Colonic mucosa (tissue), 4 donors: ENCODE data around the gene CPNE7. TPM values are rescaled to one million over a fixed set of nuclear protein-coding genes. Genes with fewer than 3 reads are reported as not detected.

ENCODE experiments used
- DNase-seq: peaks from one replicate; pipeline ENCODE4 v3.0.0-alpha.2; 2020
- H3K27ac ChIP-seq: fragments of 200-600 bp; one replicate; pipeline ENCODE4 v1.8.0; 2021
- H3K27me3 ChIP-seq: fragments of 200-600 bp; one replicate; pipeline ENCODE4 v1.8.0; 2021
- H3K36me3 ChIP-seq: fragments of 200-600 bp; one replicate; pipeline ENCODE4 v1.8.0; 2021
- H3K4me1 ChIP-seq: fragments of 200-600 bp; one replicate; pipeline ENCODE4 v1.8.0; 2021; ENCODE audit warnings: mild to moderate bottlenecking
- H3K4me3 ChIP-seq: fragments of 200-600 bp; one replicate; pipeline ENCODE4 v1.8.0; 2021
- H3K9ac ChIP-seq, 2 donors: one replicate each; pipeline ENCODE4 v1.7.0; 2013; ENCODE audit warnings: control low read depth in 2 of 2, low read depth in 2 of 2, low read length in 2 of 2
- H3K9me3 ChIP-seq: fragments of 200-600 bp; one replicate; pipeline ENCODE4 v1.8.0; 2021
- intact Hi-C: fragments of 100-400 bp; cut with DNase I; formaldehyde crosslinking; loops from one replicate; pipeline ENCODE4 v1.14.1; 2022
- total RNA-seq, 2 donors: library from RNA; stranded (reverse); fragmentation: NEBNext Ultra II Directional in 1 of 2; extraction: Animal tissue kit (Norgen Biotek cat#: 25700) in 1 of 2; gene quantifications; one replicate each; pipeline ENCODE4 v1.2.1, GENCODE V29; 2021
- TF ChIP-seq, protein P1 (sequence below): fragments of 200-600 bp; IDR thresholded peaks from one replicate; pipeline ENCODE4 v1.8.0; 2022; ENCODE audit warnings: antibody characterized with exemption, mild to moderate bottlenecking
- donor health status: healthy.
- donor health status: DM: no; HTN: no; CAD: no.
- donor health status: DM: no; HTN: no; CAD: no.

Gene CPNE7
- total RNA-seq, 2 donors from 2014 or later: 0.19 to 1.6 TPM

DNA sequence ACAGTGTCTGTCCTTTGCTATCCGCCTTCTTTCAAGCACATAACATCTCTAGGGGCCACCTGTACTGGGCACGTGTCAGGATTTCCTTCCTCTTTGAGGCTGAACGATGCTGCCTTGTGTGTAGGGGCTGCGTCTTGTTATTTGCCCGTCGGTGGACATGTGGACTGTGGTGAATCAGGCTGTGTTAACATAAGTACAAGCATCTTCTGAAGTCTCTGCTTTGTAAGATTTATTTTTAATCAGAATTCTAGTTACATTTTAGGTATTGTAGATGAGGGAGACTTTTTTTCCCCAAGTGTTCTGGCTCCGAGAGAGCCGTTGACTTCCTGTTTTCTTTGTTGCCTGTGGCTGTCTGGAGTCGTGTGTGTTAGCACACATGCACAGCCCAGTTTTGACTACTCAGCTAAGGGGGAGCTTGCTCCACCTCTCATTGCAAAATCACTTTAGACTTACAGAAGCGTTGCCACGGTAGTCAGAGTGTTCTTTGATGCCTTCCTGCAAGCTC, 41.3 kb upstream of the CPNE7 start:
- Histone ChIP-seq H3K4me1 (no peaks in the 10 kb centered on the region), H3K9me3 (no peaks in the 10 kb centered on the region), H3K4me3 (no peak overlapping the region), H3K9ac (no peak overlapping the region), H3K27me3 (no peaks in the 10 kb centered on the region), H3K27ac (no peak overlapping the region), H3K36me3 (no peaks in the 10 kb centered on the region)
- intact Hi-C loops: no loop called here
- DNase-seq: no peak
- TF ChIP-seq, protein P1, sequence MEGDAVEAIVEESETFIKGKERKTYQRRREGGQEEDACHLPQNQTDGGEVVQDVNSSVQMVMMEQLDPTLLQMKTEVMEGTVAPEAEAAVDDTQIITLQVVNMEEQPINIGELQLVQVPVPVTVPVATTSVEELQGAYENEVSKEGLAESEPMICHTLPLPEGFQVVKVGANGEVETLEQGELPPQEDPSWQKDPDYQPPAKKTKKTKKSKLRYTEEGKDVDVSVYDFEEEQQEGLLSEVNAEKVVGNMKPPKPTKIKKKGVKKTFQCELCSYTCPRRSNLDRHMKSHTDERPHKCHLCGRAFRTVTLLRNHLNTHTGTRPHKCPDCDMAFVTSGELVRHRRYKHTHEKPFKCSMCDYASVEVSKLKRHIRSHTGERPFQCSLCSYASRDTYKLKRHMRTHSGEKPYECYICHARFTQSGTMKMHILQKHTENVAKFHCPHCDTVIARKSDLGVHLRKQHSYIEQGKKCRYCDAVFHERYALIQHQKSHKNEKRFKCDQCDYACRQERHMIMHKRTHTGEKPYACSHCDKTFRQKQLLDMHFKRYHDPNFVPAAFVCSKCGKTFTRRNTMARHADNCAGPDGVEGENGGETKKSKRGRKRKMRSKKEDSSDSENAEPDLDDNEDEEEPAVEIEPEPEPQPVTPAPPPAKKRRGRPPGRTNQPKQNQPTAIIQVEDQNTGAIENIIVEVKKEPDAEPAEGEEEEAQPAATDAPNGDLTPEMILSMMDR: no peak

DNA sequence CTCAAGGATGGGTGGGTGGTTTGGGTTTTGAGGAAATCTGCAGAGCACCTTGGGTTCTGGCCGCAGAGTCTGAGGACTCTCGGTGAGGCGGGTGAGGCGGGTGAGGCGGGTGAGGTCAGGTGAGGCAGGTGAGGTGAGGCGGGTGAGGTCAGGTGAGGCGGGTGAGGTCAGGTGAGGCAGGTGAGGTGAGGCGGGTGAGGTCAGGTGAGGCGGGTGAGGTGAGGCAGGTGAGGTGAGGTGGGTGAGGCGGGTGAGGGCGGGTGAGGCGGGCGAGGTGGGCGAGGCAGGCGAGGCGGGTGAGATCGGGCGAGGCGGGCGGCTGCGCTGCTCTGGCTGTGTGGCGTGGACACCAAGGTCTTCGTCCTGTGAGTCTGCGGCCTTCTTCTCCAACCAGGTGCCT, 39.2 kb upstream of the CPNE7 start:
- Histone ChIP-seq H3K36me3 (no peaks in the 10 kb centered on the region), H3K27me3 (no peaks in the 10 kb centered on the region), H3K27ac (no peak overlapping the region), H3K4me3 (no peak overlapping the region), H3K9me3 (no peaks in the 10 kb centered on the region), H3K9ac (no peak overlapping the region), H3K4me1 (no peaks in the 10 kb centered on the region)
- TF ChIP-seq, protein P1: no peak
- intact Hi-C loops: no loop called here
- peak; percentile 80 for DNase-seq

DNA sequence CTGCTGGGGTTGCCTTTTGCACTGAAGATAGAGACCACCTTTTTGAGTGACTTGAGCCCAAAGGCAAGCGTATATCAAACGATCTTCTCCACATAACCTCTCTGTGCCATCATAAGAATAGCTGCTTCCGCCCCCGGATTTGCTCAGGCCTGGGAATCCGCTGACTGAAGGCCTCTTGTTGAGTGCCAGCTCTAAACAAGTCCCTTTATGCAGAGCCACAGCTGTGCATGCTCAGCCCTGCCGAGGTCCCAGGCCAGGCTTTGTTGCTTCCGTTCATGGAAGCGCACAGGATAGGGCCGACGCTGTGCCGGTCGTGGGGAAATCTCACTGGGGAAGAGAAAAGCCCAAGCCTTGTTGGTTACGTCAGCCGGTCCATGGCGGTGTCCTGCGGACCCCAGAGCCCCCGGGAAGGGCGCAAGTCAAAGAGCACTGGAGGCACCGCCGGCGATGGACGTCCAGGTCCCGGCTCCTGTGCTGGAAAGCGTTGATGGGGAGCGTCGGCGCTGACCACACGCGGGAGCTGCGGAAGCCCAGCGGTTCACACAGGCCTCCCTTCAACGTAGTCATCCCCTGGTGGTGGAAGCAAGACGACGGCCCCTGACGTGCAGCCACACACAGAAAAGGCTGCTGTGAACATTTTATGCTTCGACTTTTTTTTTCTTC, 38.5 kb upstream of the CPNE7 start:
- Histone ChIP-seq H3K4me1 (no peaks in the 10 kb centered on the region), H3K9ac (no peak overlapping the region), H3K4me3 (no peak overlapping the region), H3K36me3 (no peaks in the 10 kb centered on the region), H3K27ac (no peak overlapping the region), H3K9me3 (no peaks in the 10 kb centered on the region), H3K27me3 (no peaks in the 10 kb centered on the region)
- DNase-seq: no peak
- TF ChIP-seq, protein P1: no peak
- intact Hi-C loops: no loop called here

DNA sequence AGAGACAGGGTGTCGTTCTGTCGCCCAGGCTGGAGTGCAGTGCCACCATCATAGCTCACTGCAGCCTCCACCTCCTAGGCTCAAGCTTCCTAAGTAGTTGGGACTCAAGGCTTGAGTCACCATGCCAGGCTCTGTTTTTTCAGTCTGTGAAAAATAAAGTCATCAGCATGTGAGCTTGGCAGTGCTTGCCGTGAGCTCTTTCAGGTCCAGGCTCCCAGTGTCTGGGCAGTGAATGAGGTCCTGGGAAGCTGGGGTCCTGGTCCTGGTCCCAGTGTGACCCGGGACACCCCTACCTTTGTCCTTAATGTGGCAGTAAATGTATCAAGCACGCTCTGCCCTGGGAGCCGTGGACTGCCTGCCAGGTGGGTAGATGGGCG, 38.0 kb upstream of the CPNE7 start:
- H3K27ac ChIP-seq: no peak overlapping the region
- no peaks in the 10 kb centered on the region for H3K4me1 ChIP-seq
- no peak for DNase-seq
- no peaks in the 10 kb centered on the region for H3K36me3 ChIP-seq
- H3K4me3 ChIP-seq: no peak overlapping the region
- no peaks in the 10 kb centered on the region for H3K27me3 ChIP-seq
- intact Hi-C loops: no loop called here
- no peaks in the 10 kb centered on the region for H3K9me3 ChIP-seq
- TF ChIP-seq, protein P1: no peak
- H3K9ac ChIP-seq: no peak overlapping the region

DNA sequence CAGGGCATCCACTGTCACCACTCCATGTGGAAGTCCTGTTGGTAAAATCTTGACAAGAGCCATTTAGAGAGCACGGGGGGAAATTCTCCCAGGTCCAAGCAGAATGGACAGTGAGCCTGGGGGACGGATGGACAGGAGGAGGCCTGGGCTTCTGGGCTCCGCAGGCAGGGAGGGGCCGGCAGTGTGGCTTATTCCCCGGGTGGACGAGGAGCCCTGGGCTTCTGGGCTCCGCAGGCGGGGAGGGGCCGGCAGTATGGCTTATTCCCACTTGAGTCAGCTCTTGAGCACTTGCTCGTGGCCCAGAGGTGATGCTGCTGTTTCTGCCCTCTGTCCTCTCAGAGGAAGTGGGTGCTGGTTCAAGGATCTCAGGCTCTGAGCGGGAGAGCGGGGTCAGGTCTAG, 37.3 kb upstream of the CPNE7 start:
- H3K36me3 ChIP-seq: no peaks in the 10 kb centered on the region
- intact Hi-C loops: no loop called here

More for the DNA sequence above, 37.3 kb upstream of the CPNE7 start:
- H3K4me3 ChIP-seq: no peak overlapping the region
- no peak for DNase-seq
- TF ChIP-seq, protein P1: no peak
- H3K9me3 ChIP-seq: no peaks in the 10 kb centered on the region
- H3K4me1 ChIP-seq: no peaks in the 10 kb centered on the region
- H3K27me3 ChIP-seq: no peaks in the 10 kb centered on the region
- no peak overlapping the region for H3K9ac ChIP-seq
- no peak overlapping the region for H3K27ac ChIP-seq
